ENCODE measurements around the gene ZGRF1. TPM values are rescaled to one million over a fixed set of nuclear protein-coding genes. Genes with fewer than 3 reads are reported as not detected.

The ZGRF1 gene
- total and polyA plus RNA-seq, 2 donors (not counting 3 experiments of a cell fraction or from before 2014, with no cell fraction given), result 2.4 to 14.4 TPM

DNA sequence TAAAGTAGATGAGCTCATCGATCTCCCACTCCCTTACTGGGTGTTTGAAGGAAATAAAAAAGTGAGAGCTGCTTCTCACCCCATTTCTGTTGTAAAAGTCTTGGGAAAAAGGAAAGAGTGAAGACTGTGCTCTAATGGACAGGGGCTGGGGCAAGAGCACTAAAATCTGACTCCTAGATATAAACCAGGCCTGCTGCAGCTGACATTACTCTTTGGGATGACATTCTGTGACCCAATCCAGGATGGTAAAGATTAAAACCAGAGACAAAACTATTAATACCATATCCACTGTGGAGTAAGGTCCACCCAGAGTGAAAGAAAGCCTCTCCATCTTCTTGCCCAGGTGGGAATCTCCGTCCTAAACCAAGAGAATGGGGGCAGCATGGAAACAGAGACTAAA is 100.6 kb downstream of the ZGRF1 start:
- Histone ChIP-seq H3K9ac (replicated peaks; ENCODE audit: extremely low read depth, insufficient read depth, low read length) (no peak overlapping the region), H3K36me3 (ENCODE audit: control insufficient read depth in 2 of 2, extremely low read depth in 1 of 2, insufficient read depth in 2 of 2, low read length in 2 of 2) (no peaks in the 10 kb centered on the region), H3K79me2 (ENCODE audit: control insufficient read depth, insufficient read depth, low read length) (no peaks in the 10 kb centered on the region), H3K4me3 (replicated peaks in 1 of 3; ENCODE audit: insufficient read depth in 1 of 3, low read depth in 1 of 3, low read length in 3 of 3) (no peak overlapping the region), H4K20me1 (replicated peaks; ENCODE audit: control insufficient read depth, extremely low read depth, insufficient read depth, low read length) (no peaks in the 10 kb centered on the region), H3K27ac (ENCODE audit: insufficient read depth, low read depth, low read length) (no peak overlapping the region), H2AFZ (ENCODE audit: low read depth, low read length) (no peak overlapping the region), H3K4me2 (ENCODE audit: insufficient read depth, low read length) (no peak overlapping the region), H3K9me3 (replicated peaks; ENCODE audit: control insufficient read depth, insufficient read depth, low read length) (no peaks in the 10 kb centered on the region), H3K4me1 (ENCODE audit: control insufficient read depth, extremely low read depth, insufficient read depth, low read length) (no peaks in the 10 kb centered on the region), H3K27me3 (ENCODE audit: control insufficient read depth in 2 of 2, insufficient read depth in 2 of 2, low read length in 2 of 2) (no peaks in the 10 kb centered on the region), H3K9me1 (replicated peaks; ENCODE audit: control insufficient read depth, extremely low read depth, insufficient read depth, low read length) (no peaks in the 10 kb centered on the region)
- BruUV-seq (replicated peaks), result no TSS peak
- no peak for TF ChIP-seq GATA2 (IDR thresholded peaks at IDR 0.05; ENCODE audit: insufficient read depth, insufficient read length, low read depth, low read length)
- TF ChIP-seq, protein P1, sequence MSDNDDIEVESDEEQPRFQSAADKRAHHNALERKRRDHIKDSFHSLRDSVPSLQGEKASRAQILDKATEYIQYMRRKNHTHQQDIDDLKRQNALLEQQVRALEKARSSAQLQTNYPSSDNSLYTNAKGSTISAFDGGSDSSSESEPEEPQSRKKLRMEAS (IDR thresholded peaks at IDR 0.05; ENCODE audit: insufficient read depth, insufficient read length), result no peak
- intact Hi-C loops (cut with micrococcal nuclease) (no loop called here), dilution Hi-C loops (cut with MboI; ENCODE audit: extremely low pct_ligation_motif_present, low sequenced_read_pairs) (no loop called here)
- CTCF ChIA-PET, result interaction anchor here (1.2 to 1.7 kb wide), 2 partner anchors 15 to 36 kb away, joined by 3 read pairs; no protein-coding TSS in a partner anchor
- POLR2A ChIA-PET, result no interaction called here
- DNase-seq (ENCODE audit: low read depth, low spot score) (no peak), FAIRE-seq (no peak)

DNA sequence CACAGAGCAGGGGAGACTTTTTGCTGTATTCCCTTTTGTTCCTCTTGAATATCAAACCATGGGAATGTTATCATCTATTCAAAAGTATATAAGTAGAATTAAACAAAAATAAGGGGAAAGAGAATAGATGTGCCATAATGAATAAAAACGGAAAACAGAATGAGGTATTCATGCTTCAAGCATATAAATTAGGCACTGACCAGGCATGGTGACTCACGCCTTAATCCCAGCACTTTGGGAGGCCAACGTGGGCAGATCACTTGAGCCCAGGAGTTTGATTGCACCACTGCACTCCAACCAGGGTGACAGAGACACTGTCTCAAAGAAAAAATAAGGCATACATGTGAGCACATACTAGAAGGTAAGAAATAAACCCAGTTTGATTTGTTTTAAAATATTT is 104.4 kb downstream of the ZGRF1 start:
- ChIA-PET CTCF (interaction anchor here (2.3 to 3.1 kb wide), 2 partner anchors 9 to 18 kb away, joined by 8 to 20 read pairs; no protein-coding TSS in a partner anchor), POLR2A (no interaction called here)
- Histone ChIP-seq H3K4me3 (replicated peaks in 1 of 3; ENCODE audit: insufficient read depth in 1 of 3, low read depth in 1 of 3, low read length in 3 of 3) (no peak overlapping the region), H3K4me1 (ENCODE audit: control insufficient read depth, extremely low read depth, insufficient read depth, low read length) (no peaks in the 10 kb centered on the region), H3K9ac (replicated peaks; ENCODE audit: extremely low read depth, insufficient read depth, low read length) (no peak overlapping the region), H3K27ac (ENCODE audit: insufficient read depth, low read depth, low read length) (no peak overlapping the region), H3K9me3 (replicated peaks; ENCODE audit: control insufficient read depth, insufficient read depth, low read length) (no peaks in the 10 kb centered on the region), H2AFZ (ENCODE audit: low read depth, low read length) (no peak overlapping the region), H3K79me2 (ENCODE audit: control insufficient read depth, insufficient read depth, low read length) (no peaks in the 10 kb centered on the region), H3K4me2 (ENCODE audit: insufficient read depth, low read length) (no peak overlapping the region), H4K20me1 (replicated peaks; ENCODE audit: control insufficient read depth, extremely low read depth, insufficient read depth, low read length) (no peaks in the 10 kb centered on the region), H3K9me1 (replicated peaks; ENCODE audit: control insufficient read depth, extremely low read depth, insufficient read depth, low read length) (no peaks in the 10 kb centered on the region), H3K27me3 (ENCODE audit: control insufficient read depth in 2 of 2, insufficient read depth in 2 of 2, low read length in 2 of 2) (peaks cover 3 to 5% of the 10 kb centered on the region in 2 experiments), H3K36me3 (ENCODE audit: control insufficient read depth in 2 of 2, extremely low read depth in 1 of 2, insufficient read depth in 2 of 2, low read length in 2 of 2) (no peaks in the 10 kb centered on the region)
- DNase-seq (ENCODE audit: low read depth, low spot score), result no peak
- no peak for TF ChIP-seq POLR2A (IDR thresholded peaks at IDR 0.05; ENCODE audit: low read depth, low read length)
- no peak for TF ChIP-seq EZH2 (IDR thresholded peaks at IDR 0.05; ENCODE audit: borderline replicate concordance, low read depth, low read length, severe bottlenecking)
- TF ChIP-seq, protein P2, sequence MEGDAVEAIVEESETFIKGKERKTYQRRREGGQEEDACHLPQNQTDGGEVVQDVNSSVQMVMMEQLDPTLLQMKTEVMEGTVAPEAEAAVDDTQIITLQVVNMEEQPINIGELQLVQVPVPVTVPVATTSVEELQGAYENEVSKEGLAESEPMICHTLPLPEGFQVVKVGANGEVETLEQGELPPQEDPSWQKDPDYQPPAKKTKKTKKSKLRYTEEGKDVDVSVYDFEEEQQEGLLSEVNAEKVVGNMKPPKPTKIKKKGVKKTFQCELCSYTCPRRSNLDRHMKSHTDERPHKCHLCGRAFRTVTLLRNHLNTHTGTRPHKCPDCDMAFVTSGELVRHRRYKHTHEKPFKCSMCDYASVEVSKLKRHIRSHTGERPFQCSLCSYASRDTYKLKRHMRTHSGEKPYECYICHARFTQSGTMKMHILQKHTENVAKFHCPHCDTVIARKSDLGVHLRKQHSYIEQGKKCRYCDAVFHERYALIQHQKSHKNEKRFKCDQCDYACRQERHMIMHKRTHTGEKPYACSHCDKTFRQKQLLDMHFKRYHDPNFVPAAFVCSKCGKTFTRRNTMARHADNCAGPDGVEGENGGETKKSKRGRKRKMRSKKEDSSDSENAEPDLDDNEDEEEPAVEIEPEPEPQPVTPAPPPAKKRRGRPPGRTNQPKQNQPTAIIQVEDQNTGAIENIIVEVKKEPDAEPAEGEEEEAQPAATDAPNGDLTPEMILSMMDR (IDR thresholded peaks at IDR 0.05; ENCODE audit: extremely low read depth in 1 of 2, insufficient read depth in 1 of 2, low read depth in 1 of 2, low read length in 2 of 2), result no peak
- TF ChIP-seq MYC (IDR thresholded peaks at IDR 0.05; ENCODE audit: low read depth, low read length), result no peak
- no peak for TF ChIP-seq POLR2AphosphoS5 (IDR thresholded peaks at IDR 0.05; ENCODE audit: insufficient read depth, low read depth, low read length)
- no peak for TF ChIP-seq FOS (IDR thresholded peaks at IDR 0.05; ENCODE audit: borderline replicate concordance, insufficient read depth, low read length)
- TF ChIP-seq, protein P1 (IDR thresholded peaks at IDR 0.05; ENCODE audit: insufficient read depth, insufficient read length), result no peak
- no peak for TF ChIP-seq JUN (IDR thresholded peaks at IDR 0.05; ENCODE audit: borderline replicate concordance, insufficient read depth, insufficient read length, low read depth)
- no peak for FAIRE-seq
- no TSS peak for BruUV-seq (replicated peaks)
- dilution Hi-C loops (cut with MboI; ENCODE audit: extremely low pct_ligation_motif_present, low sequenced_read_pairs), result no loop called here
- intact Hi-C loops (cut with micrococcal nuclease), result no loop called here

Data from endothelial cell of umbilical vein (primary cell).